Activated CD4-positive, alpha-beta T cell treated with anti-CD3 and anti-CD28 coated beads, Interleukin-10, Interleukin-2, amounts not matched to agents 100 ng/mL and 50 ng/mL, durations not matched to agents 16 hours and 8 hours (primary cell): ENCODE measurements around the gene SEMA4G.

Experiments used
- DNase-seq: peaks from one replicate; pipeline ENCODE4 v3.0.0-alpha.2; 2020

The SEMA4G gene

GRCh38 chr10:100993986-100994708 is 24.8 kb downstream of the SEMA4G start:
- no peak for DNase-seq

GRCh38 chr10:100995181-100995580 is 25.9 kb downstream of the SEMA4G start:
- no peak for DNase-seq

GRCh38 chr10:100996678-100997359 is 27.5 kb downstream of the SEMA4G start:
- DNase-seq, result peak; percentile 44

GRCh38 chr10:100997360-100998182 is 28.3 kb downstream of the SEMA4G start:
- DNase-seq, result peak; percentile 80

- DNase-seq, result peak; percentile 68
Observed at GRCh38 chr10:100998183-100998990, 29.1 kb downstream of the SEMA4G start.

GRCh38 chr10:100998991-100999741 is 29.9 kb downstream of the SEMA4G start:
- peak; percentile 81 for DNase-seq

GRCh38 chr10:100999742-101000126 is 30.4 kb downstream of the SEMA4G start, which contains the start of gene LZTS2:
Gene LZTS2 (plus strand): TSS chr10:100999808. CDS start chr10:101002539, 2,731 bp downstream.
- no peak for DNase-seq

GRCh38 chr10:101000127-101000914 is 31.0 kb downstream of the SEMA4G start:
- DNase-seq, result no peak

GRCh38 chr10:101000915-101001658 is 31.8 kb downstream of the SEMA4G start:
- DNase-seq, result no peak

GRCh38 chr10:101001659-101002035 is 32.3 kb downstream of the SEMA4G start:
- no peak for DNase-seq

GRCh38 chr10:101002456-101002855 is 33.2 kb downstream of the SEMA4G start:
- DNase-seq, result no peak

- DNase-seq, result no peak
Observed at GRCh38 chr10:101003639-101004206, 34.4 kb downstream of the SEMA4G start.

GRCh38 chr10:101005361-101005760 is 36.1 kb downstream of the SEMA4G start:
- DNase-seq, result no peak

GRCh38 chr10:101005869-101006567 is 36.7 kb downstream of the SEMA4G start:
- DNase-seq, result no peak

- DNase-seq, result no peak
Observed at GRCh38 chr10:101006593-101007098, 37.3 kb downstream of the SEMA4G start.

GRCh38 chr10:101007099-101007711 is 37.9 kb downstream of the SEMA4G start:
- no peak for DNase-seq

GRCh38 chr10:101007915-101008822 is 38.9 kb downstream of the SEMA4G start:
- DNase-seq, result no peak
